ENCODE data around the gene TTC38.
A peak's percentile ranks its signal among the peaks of the same experiment; 100 is the strongest.

TTC38 gene

GRCh38 chr22:46329616-46330015 is 61.8 kb downstream of the TTC38 start:
- no peak for DNase-seq (ENCODE audit: low read depth)

- DNase-seq (ENCODE audit: low read depth) = no peak
Observed at GRCh38 chr22:46330426-46330825, 62.6 kb downstream of the TTC38 start.

- no peak for DNase-seq (ENCODE audit: low read depth)
Observed at GRCh38 chr22:46331496-46331895, 63.7 kb downstream of the TTC38 start.

- DNase-seq (ENCODE audit: low read depth) = peak; percentile 67
Observed at GRCh38 chr22:46335201-46336118, 67.7 kb downstream of the TTC38 start, which contains the start of gene TRMU. TRMU (plus strand) TSS chr22:46335714; CDS start chr22:46335765, 51 bp downstream.

GRCh38 chr22:46336119-46337078 is 68.6 kb downstream of the TTC38 start:
- no peak for DNase-seq (ENCODE audit: low read depth)

- no peak for DNase-seq (ENCODE audit: low read depth)
Observed at GRCh38 chr22:46337870-46338269, 70.1 kb downstream of the TTC38 start.

GRCh38 chr22:46338636-46339035 is 70.8 kb downstream of the TTC38 start:
- no peak for DNase-seq (ENCODE audit: low read depth)

GRCh38 chr22:46339956-46340355 is 72.1 kb downstream of the TTC38 start:
- no peak for DNase-seq (ENCODE audit: low read depth)

- no peak for DNase-seq (ENCODE audit: low read depth)
Observed at GRCh38 chr22:46340676-46341075, 72.9 kb downstream of the TTC38 start.

Measured in stimulated activated CD8-positive, alpha-beta memory T cell treated with anti-CD3 and anti-CD28 coated beads, Interleukin-12 subunit alpha, Interleukin-12 subunit beta, amount 100 ng/mL, for 4 hours (primary cell).